ENCODE measurements around the gene PIGN.

DNA sequence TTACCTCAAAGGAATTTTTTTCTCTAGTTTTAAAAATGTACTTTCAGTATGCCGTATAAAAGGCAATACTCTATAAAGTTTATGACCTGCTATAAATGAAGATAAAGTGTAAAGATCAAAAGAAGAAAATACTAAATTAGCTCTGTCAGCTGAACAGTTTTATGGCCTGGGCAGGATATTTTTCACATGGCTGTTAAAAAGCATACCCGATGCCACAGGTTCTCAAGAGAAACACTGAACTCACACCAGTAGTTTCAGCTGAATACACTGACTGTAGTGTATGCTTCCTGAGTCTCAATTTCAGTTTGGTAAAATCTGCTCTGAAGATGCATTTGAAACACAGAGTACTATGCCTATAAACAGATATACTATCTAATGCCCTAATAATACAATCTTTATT, 126.0 kb downstream of the PIGN start:
- TF ChIP-seq, protein P1, sequence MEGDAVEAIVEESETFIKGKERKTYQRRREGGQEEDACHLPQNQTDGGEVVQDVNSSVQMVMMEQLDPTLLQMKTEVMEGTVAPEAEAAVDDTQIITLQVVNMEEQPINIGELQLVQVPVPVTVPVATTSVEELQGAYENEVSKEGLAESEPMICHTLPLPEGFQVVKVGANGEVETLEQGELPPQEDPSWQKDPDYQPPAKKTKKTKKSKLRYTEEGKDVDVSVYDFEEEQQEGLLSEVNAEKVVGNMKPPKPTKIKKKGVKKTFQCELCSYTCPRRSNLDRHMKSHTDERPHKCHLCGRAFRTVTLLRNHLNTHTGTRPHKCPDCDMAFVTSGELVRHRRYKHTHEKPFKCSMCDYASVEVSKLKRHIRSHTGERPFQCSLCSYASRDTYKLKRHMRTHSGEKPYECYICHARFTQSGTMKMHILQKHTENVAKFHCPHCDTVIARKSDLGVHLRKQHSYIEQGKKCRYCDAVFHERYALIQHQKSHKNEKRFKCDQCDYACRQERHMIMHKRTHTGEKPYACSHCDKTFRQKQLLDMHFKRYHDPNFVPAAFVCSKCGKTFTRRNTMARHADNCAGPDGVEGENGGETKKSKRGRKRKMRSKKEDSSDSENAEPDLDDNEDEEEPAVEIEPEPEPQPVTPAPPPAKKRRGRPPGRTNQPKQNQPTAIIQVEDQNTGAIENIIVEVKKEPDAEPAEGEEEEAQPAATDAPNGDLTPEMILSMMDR (IDR thresholded peaks at IDR 0.05), result no peak
- TF ChIP-seq POLR2A (IDR thresholded peaks at IDR 0.05), result no peak

Measured in esophagus squamous epithelium (tissue), 4 donors.